IPS-18c (cell line): ENCODE data around the gene MTA2.
"Not testable (repeated sequence)": the region's sequence is repeated elsewhere in the genome, so short reads cannot be mapped to it uniquely, and the experiment has no call there.

ENCODE experiments used
- H3K4me3 ChIP-seq: 2 replicates; pipeline ENCODE4 v1.7.0; 2013; ENCODE audit warnings: low read depth, mild to moderate bottlenecking, low read length, moderate library complexity; ENCODE audit not compliant: insufficient read depth
- H3K9me3 ChIP-seq: one replicate; pipeline ENCODE4 v1.6.1; 2013; ENCODE audit warnings: mild to moderate bottlenecking, low read length, moderate library complexity; ENCODE audit not compliant: control insufficient read depth, insufficient read depth

MTA2 gene

GRCh38 chr11:62601372-62602140, at the start of gene MTA2:
Gene MTA2, minus strand, starts transcription at chr11:62601865. Its CDS starts 415 bp downstream, at chr11:62601450.
- Histone ChIP-seq H3K9me3 (no peaks in the 10 kb centered on the region), H3K4me3 (peak within 1 kb of the TSS; percentile 92)

DNA sequence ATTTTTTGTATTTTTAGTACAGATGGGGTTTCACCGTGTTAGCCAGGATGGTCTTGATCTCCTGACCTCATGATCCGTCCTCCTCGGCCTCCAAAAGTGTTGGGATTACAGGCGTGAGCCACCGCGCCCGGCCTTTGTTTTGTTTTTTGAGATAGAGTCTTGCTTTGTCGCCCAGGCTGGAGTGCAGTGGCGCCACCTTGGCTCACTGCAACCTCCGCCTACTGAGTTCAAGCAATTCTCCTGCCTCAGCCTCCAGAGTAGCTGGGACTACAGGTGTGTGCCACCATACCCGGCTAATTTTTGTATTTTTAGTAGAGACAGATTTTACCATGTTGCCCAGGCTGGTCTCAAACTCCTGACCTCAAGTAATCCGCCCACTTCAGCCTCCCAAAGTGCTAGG, 48.6 kb upstream of the MTA2 start:
- not testable (repeated sequence) for H3K9me3 ChIP-seq

GRCh38 chr11:62649486-62649885, 47.8 kb upstream of the MTA2 start:
- H3K9me3 ChIP-seq: no peaks in the 10 kb centered on the region
- H3K4me3 ChIP-seq: no peak overlapping the region

More for the DNA sequence above, 48.6 kb upstream of the MTA2 start:
- H3K4me3 ChIP-seq: not testable (repeated sequence)

DNA sequence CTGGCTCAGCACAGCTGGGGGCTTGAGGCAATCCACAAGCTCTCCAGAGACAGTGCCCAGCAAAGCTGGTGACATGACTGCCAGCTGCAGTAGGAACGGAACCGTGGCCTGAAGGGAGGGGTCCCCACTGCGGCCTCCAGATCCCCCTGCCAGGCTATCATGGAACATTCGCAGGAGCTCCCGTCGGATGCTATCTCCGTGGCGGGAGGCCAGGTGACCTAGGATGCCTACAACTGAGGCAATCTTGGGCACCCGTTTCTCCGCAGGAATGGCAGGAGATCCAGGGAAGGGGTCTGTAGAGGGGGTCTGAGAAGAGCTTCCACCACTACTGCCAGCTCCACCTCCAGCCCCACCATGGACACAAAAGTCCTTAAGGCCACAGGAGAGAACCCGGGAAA, 47.3 kb upstream of the MTA2 start:
- Histone ChIP-seq H3K4me3 (no peak overlapping the region), H3K9me3 (no peaks in the 10 kb centered on the region)

DNA sequence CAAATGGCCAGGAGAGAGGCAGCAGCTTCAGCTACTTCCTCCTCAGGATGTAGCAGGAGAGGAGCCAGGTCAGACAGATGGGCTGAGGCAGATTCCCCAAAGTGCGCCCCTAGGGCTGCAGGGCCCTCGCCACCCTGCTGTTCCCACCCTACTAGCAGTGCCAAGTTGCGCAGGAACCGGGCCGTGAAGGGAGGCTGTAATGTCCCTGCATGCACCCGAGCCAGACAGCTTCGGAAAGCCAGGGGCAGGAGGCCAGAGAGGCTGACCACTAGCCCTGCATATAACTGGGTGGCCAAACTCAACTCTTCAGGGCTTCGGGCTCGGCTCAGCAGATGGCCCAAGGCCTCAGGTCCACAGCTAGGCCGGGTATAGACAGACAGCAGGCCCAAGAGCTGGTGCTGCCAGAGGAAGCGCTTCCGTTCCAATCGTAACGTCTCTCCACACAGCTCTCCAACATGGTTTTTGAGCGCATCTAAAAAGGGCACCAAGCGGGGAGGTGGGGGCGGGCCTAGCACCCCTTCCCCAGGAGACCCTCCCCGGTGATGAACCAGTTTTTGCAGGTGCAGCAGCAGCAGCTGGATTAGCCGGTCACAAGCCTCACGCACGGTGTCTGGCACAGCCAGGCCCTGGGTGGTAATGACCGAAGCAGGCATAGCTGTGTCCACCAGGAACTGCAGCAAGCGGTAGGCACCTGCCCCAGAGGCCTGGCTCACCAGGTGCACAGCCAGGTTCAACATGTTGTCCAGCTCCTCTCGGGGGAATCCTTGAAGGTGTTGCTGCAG, 46.7 kb upstream of the MTA2 start:
- no peaks in the 10 kb centered on the region for H3K9me3 ChIP-seq
- no peak overlapping the region for H3K4me3 ChIP-seq

DNA sequence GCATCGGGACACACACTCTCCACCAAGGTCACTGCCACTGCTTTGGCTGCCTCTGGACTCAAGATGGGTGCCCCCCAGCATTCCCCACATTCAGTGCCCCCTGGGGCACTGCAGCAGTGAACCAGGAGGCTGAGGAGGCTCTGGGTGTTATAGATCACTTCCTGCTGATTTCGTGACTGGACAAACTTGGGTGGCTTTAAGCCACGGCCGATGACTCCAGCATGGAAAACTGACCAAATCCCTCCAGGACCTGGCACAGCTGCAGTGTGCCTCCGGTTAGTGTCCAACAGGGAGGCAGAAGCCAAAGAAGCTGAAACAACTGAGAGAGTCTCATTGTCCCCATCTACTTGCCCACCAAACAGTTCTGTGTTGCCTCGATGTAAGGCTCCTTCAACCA, 45.9 kb upstream of the MTA2 start:
- no peaks in the 10 kb centered on the region for H3K9me3 ChIP-seq
- no peak overlapping the region for H3K4me3 ChIP-seq

- Histone ChIP-seq H3K9me3 (no peaks in the 10 kb centered on the region), H3K4me3 (no peak overlapping the region)
Measured at GRCh38 chr11:62646825-62647608, 45.4 kb upstream of the MTA2 start.

DNA sequence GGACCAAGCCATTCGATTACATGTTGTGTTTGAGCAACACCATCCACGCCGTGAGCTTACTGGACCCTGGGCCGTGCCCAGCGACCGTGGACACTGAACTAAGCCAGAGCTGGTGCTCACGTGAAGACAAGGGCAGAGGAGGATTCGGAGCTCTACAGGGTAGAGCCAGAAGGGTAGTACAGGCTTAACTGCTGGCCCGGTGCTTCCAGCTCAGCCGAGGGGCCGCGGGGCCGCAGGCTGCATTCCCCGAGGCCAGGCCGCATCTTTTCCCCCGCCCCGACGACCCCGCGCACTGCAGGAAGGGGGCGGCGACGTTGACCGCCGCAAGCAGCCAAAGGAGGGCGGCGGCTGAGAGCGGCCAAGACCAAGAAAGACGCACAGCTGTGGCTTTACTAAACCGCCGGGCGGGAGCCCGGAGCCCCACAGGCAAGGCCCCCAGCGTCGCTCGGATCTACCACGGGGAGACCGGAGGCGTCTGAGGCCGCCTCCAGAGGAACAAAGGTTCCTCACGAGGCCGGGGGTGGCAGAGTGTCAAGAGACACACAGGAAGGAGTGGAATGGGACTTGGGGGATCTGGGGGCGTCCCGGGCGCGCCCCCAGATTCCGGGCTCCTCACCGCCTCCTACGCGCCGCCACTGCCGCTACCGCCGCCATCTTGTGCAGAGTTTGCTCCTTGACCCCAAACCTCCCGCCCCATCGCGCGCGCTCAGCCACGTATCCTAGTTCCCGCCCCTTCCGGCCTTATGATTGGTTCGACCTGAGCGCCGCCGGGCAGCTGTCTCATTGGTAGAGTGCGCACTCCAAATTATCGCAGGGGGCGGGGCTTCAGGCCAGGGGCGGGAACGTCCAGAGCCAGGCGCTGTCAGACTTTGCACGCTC, 44.5 kb upstream of the MTA2 start, which contains the start of gene GANAB:
TSS of gene GANAB (minus strand) at position 668 of the 879 bp plus-strand sequence. CDS start at position 654, 14 bp downstream.
- H3K4me3 ChIP-seq: peak within 1 kb of the TSS; percentile 93
- no peaks in the 10 kb centered on the region for H3K9me3 ChIP-seq

- Histone ChIP-seq H3K9me3 (no peaks in the 10 kb centered on the region), H3K4me3 (peak overlapping the region; percentile 93)
Measured at GRCh38 chr11:62645671-62645945, 43.9 kb upstream of the MTA2 start.

DNA sequence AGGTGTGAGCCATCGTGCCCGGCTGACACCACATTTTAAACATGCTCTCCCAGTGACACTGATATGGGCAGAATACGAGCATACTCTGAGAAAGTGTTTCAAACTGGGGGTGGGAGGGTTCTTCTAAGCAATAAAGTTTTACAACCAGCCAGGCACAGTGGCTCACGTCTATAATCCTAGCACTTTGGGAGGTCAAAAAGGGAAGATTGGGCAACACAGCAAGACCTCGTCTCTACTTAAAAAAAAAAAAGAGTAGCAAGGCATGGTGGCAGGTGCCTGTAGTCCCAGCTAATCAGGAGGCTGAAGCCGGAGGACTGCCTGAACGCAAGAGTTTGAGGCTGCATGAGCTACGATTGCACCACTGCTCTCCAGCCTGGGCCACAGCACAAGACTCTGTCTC, 42.6 kb upstream of the MTA2 start:
- Histone ChIP-seq H3K9me3 (no peaks in the 10 kb centered on the region), H3K4me3 (no peak overlapping the region)

- H3K4me3 ChIP-seq: no peak overlapping the region
- no peaks in the 10 kb centered on the region for H3K9me3 ChIP-seq
Measured at GRCh38 chr11:62632492-62632891, 30.8 kb upstream of the MTA2 start.

DNA sequence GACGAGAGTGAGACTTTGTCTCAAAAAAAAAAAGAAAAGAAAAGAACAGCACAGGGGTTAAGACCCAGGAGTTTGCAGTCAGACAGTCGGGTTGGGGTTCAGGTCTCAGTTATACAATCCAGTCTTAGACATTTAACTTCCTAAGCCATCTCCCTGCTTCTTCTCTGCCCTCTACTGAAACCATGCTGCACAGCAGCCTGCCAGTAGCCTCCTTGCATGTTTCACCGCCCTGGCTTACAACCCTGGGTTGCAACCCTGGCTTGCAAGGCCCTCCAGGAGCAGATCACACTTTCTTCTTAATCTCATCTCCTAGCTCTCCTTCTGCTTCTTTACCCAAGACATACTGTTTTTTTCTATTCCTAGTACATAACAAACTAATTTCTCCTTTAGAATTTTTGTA, 26.0 kb upstream of the MTA2 start:
- Histone ChIP-seq H3K9me3 (no peaks in the 10 kb centered on the region), H3K4me3 (no peak overlapping the region)

GRCh38 chr11:62622476-62623089, 20.9 kb upstream of the MTA2 start:
- Histone ChIP-seq H3K9me3 (no peaks in the 10 kb centered on the region), H3K4me3 (peak overlapping the region; percentile 20; the same call in 1 of the 2 replicates)

DNA sequence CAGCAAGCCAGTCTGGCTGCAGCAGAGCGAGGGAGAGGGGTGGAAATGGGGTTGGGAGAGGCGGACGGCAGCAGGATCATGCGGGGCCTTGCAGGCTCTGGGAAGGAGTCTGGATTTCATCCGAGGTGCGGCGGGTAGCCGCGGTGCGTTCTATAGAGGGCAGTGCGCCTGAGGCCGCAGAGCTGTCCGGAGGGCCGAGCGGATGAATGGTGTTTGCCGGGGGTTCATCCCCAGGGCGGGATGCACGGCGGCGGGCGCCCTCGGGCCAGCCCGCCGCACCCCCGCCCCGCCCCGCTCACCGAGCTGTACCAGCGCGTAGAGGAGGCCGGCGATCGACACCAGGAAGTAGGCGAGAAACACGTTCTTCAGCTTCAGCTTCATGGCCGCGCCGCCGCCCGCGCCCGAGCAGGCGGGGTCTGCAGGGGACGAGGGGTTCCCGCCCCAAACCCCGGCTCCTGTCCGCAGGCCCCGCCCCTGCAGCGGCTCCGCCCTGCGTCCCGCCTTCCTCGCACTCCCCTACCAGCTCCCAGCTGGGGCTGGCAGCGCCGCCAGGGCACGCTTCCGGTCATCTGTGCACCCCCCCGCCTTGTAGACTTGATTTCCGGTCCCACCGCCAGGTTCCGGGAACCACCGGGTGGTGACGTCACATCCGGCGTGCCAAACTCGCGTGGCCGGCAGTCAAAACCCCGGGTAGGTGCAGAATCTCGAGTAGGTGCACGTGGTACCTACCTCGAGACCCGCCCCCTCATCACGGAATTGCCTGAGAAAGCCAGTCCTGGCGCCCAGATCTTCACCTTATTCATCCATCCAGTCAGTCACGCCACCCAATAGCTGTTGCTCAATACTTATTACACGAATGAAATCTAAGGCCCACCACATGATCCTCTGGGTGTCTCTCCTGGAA, 20.2 kb upstream of the MTA2 start, which contains the start of gene B3GAT3:
TSS of gene B3GAT3 (minus strand) at position 420 of the 904 bp plus-strand sequence. CDS start at position 381, 39 bp downstream.
- Histone ChIP-seq H3K4me3 (peak within 1 kb of the TSS; percentile 93), H3K9me3 (no peaks in the 10 kb centered on the region)

DNA sequence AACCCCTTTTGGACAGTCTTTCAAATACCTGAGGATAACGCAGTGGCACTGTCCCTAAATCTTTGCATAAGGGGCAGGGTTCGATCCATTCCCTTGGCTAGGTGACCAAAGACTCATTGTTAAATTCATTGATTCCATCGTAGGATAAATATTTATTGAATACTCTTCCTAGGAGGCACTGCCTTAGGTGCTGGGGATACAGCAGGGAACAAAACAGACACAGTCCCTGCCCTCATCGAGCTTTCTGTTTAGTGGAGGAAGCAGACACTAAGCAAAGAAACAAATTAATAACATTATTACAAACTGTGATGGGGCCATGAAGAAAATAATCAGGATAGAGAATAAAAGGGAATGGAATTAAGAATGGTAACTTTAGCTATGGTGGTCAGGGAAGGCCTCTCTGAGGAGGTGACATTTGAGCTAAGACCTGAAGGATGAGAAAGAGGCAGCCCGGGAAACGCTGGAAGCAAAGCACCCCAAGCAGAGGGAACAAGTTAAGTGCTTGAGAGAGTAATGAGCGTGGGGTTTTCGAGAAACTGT, 19.4 kb upstream of the MTA2 start:
- Histone ChIP-seq H3K9me3 (no peaks in the 10 kb centered on the region), H3K4me3 (peak overlapping the region; percentile 93)
